GM21529 (cell line): ENCODE data around the gene UPK3BL2.
A peak's percentile ranks its signal among the peaks of the same experiment; 100 is the strongest.

Source experiments
- ATAC-seq: cut with Tn5 transposase; IDR thresholded peaks from one replicate; pipeline ENCODE4 v1.9.1; 2021; ENCODE audit not compliant: unreplicated experiment

The UPK3BL2 gene

GRCh38 chr7:102494473-102495149 is 48.9 kb downstream of the UPK3BL2 start:
- peak; percentile 56 for ATAC-seq

- ATAC-seq: peak; percentile 2
These were observed 49.5 kb downstream of the UPK3BL2 start for GRCh38 chr7:102494026-102494425.

GRCh38 chr7:102493220-102493935 is 50.1 kb downstream of the UPK3BL2 start:
- peak; percentile 41 for ATAC-seq

GRCh38 chr7:102490529-102491075 is 52.9 kb downstream of the UPK3BL2 start:
- ATAC-seq: peak; percentile 55
